ENCODE data around the gene NHERF2. TPM values are rescaled to one million over a fixed set of nuclear protein-coding genes. Genes with fewer than 3 reads are reported as not detected.

The NHERF2 gene
- total RNA-seq, 3 donors from 2014 or later, result 54.5 to 65.4 (median 60.0) TPM

GRCh38 chr16:2053211-2053610, 26.5 kb downstream of the NHERF2 start:
- H3K4me3 ChIP-seq, result no peak overlapping the region
- DNase-seq (no peak), ATAC-seq (no peak)
- no peaks in the 10 kb centered on the region for H3K9me3 ChIP-seq
- TF ChIP-seq, protein P1, sequence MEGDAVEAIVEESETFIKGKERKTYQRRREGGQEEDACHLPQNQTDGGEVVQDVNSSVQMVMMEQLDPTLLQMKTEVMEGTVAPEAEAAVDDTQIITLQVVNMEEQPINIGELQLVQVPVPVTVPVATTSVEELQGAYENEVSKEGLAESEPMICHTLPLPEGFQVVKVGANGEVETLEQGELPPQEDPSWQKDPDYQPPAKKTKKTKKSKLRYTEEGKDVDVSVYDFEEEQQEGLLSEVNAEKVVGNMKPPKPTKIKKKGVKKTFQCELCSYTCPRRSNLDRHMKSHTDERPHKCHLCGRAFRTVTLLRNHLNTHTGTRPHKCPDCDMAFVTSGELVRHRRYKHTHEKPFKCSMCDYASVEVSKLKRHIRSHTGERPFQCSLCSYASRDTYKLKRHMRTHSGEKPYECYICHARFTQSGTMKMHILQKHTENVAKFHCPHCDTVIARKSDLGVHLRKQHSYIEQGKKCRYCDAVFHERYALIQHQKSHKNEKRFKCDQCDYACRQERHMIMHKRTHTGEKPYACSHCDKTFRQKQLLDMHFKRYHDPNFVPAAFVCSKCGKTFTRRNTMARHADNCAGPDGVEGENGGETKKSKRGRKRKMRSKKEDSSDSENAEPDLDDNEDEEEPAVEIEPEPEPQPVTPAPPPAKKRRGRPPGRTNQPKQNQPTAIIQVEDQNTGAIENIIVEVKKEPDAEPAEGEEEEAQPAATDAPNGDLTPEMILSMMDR (IDR thresholded peaks at IDR 0.05), result no peak
- H3K4me1 ChIP-seq (ENCODE audit: low read depth), result peaks cover 14% of the 10 kb centered on the region
- H3K36me3 ChIP-seq (ENCODE audit: low read depth), result no peaks in the 10 kb centered on the region
- intact Hi-C loops (cut with DNase I, micrococcal nuclease), result no loop called here

DNA sequence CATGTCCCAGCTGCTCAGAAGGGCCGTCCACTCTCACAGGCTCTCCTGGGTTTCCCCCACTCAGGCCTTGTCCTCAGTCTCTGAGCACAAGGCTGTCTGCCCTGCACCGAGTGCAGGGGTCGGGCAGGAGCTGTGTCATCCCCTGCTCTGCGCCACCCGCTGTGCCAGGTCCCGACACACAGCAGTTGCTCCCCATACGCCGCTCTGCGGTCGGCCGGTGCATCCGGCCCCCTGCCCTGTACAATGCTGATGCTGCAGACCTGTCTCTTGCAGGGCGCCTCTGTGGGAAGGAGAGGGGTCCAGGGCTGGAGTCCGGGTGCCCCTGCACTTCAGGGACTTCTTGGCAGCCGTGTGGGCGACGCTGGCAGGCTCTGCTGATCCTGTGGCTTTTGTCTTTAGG, 27.2 kb downstream of the NHERF2 start:
- no peaks in the 10 kb centered on the region for H3K36me3 ChIP-seq (ENCODE audit: low read depth)
- no peak for ATAC-seq
- H3K4me1 ChIP-seq (ENCODE audit: low read depth), result peaks cover 10% of the 10 kb centered on the region
- no peak overlapping the region for H3K4me3 ChIP-seq
- no peaks in the 10 kb centered on the region for H3K9me3 ChIP-seq
- TF ChIP-seq, protein P1 (IDR thresholded peaks at IDR 0.05), result no peak
- DNase-seq, result no peak
- intact Hi-C loops (cut with DNase I, micrococcal nuclease), result no loop called here

DNA sequence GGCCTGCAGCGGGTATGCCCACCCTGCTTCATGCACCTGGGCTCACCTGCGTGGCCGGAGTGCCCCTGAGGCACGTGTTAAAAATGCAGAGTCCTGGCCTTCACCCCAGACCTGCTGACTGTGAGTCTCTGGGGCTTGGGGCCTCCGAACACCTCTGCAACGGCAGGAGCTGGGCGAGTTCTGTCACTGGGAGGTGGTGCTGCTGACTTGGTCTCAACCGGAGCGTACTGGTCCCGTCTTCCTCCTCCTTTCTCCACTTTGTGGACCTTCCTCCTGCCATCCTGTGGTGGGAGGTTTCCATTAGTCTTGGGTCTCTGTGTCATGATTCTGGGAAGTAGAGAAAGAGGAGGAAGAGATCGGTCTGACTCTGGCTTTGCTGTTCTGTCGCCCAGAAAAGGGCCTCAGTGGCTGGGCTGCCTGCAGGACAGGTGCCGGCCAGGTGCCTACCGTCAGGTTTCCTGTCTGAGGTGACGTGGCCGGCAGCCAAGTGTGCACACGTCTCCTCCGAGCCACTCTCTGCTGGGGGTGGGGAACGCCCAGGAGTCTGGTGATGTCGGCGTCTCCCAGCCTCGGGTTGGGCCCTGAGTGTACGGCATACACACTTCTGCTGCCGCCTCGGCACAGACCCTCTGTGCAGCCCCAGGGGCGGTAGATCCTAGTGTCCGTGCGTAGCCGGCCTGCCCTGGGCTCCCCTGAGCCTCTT, 28.0 kb downstream of the NHERF2 start:
- ATAC-seq, result peak; percentile 98
- TF ChIP-seq, protein P1 (IDR thresholded peaks at IDR 0.05), result no peak
- Histone ChIP-seq H3K4me3 (no peak overlapping the region), H3K9me3 (no peaks in the 10 kb centered on the region), H3K4me1 (ENCODE audit: low read depth) (peaks cover 7% of the 10 kb centered on the region), H3K36me3 (ENCODE audit: low read depth) (peaks cover 2% of the 10 kb centered on the region)
- peak; percentile 92 to 94 (median 93) for DNase-seq
- intact Hi-C loops (cut with DNase I, micrococcal nuclease), result no loop called here

GRCh38 chr16:2056077-2056476, 29.4 kb downstream of the NHERF2 start:
- intact Hi-C loops (cut with DNase I, micrococcal nuclease), result no loop called here
- Histone ChIP-seq H3K36me3 (ENCODE audit: low read depth) (peaks cover 4% of the 10 kb centered on the region), H3K4me3 (no peak overlapping the region), H3K9me3 (no peaks in the 10 kb centered on the region), H3K4me1 (ENCODE audit: low read depth) (peaks cover 7% of the 10 kb centered on the region)
- TF ChIP-seq, protein P1 (IDR thresholded peaks at IDR 0.05), result no peak
- ATAC-seq (no peak), DNase-seq (no peak)

DNA sequence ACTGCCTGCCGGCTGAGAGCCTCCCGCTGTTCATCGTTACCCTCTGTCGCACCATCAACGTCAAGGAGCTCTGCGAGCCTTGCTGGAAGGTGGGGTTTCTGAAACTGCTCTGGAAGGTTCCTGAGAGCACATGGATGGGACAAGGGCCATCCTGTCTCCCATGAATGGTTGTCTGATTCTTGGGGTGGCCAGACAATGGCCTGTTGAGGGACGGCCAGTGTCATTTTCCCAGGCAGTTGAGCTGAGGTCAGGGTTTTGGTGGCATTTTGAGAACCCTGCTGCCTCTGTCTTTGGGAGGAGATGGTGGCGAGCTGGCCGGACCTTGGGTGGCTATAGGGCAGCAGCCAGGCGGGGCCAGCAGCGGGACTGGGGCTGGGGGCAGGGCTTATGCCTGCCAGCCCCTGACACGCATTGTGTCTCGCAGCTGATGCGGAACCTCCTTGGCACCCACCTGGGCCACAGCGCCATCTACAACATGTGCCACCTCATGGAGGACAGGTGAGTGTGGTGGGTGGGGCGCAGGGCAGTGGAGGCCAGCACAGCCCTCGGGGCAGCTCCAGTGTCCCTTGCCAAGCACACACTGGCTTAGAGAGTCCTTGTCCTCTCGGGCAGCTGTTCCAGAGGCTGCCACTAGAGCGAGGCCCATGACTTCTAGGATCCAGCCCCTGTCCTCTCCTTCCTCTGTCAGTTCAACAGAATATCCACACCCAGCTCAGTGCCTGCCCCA, 30.1 kb downstream of the NHERF2 start:
- no peaks in the 10 kb centered on the region for H3K9me3 ChIP-seq
- TF ChIP-seq, protein P1 (IDR thresholded peaks at IDR 0.05), result no peak
- H3K36me3 ChIP-seq (ENCODE audit: low read depth), result peaks cover 4% of the 10 kb centered on the region
- ATAC-seq (no peak), DNase-seq (no peak)
- H3K4me3 ChIP-seq, result no peak overlapping the region
- H3K4me1 ChIP-seq (ENCODE audit: low read depth), result peaks cover 7% of the 10 kb centered on the region
- intact Hi-C loops (cut with DNase I, micrococcal nuclease), result no loop called here
